Activated CD4-positive, alpha-beta T cell treated with anti-CD3 and anti-CD28 coated beads, Interleukin-10, Interleukin-2, amounts not matched to agents 100 ng/mL and 50 ng/mL, durations not matched to agents 16 hours and 8 hours (primary cell): Measurements from ENCODE around the gene ACOX2.

Experiments
- DNase-seq: peaks from one replicate; pipeline ENCODE4 v3.0.0-alpha.2; 2020

The ACOX2 gene

GRCh38 chr3:58566398-58567250 is 29.6 kb upstream of the ACOX2 start:
- DNase-seq: no peak

- DNase-seq: no peak
Observed at GRCh38 chr3:58565621-58566397, 28.8 kb upstream of the ACOX2 start.

GRCh38 chr3:58564456-58565160 is 27.6 kb upstream of the ACOX2 start:
- no peak for DNase-seq

- DNase-seq: no peak
Observed at GRCh38 chr3:58564054-58564453, 27.1 kb upstream of the ACOX2 start.

GRCh38 chr3:58563386-58564035 is 26.5 kb upstream of the ACOX2 start:
- DNase-seq: no peak

- no peak for DNase-seq
Observed at GRCh38 chr3:58562498-58562897, 25.5 kb upstream of the ACOX2 start.

- DNase-seq: no peak
Observed at GRCh38 chr3:58560771-58561311, 23.9 kb upstream of the ACOX2 start.

GRCh38 chr3:58559586-58559985 is 22.6 kb upstream of the ACOX2 start:
- DNase-seq: no peak

- DNase-seq: no peak
Observed at GRCh38 chr3:58557491-58557890, 20.5 kb upstream of the ACOX2 start.

- no peak for DNase-seq
Observed at GRCh38 chr3:58556761-58557221, 19.8 kb upstream of the ACOX2 start.

- DNase-seq: no peak
Observed at GRCh38 chr3:58556001-58556400, 19.0 kb upstream of the ACOX2 start.

- DNase-seq: no peak
Observed at GRCh38 chr3:58555203-58555602, 18.2 kb upstream of the ACOX2 start.

- DNase-seq: no peak
Observed at GRCh38 chr3:58553003-58553402, 16.0 kb upstream of the ACOX2 start.

GRCh38 chr3:58551636-58552180 is 14.7 kb upstream of the ACOX2 start:
- no peak for DNase-seq

- no peak for DNase-seq
Observed at GRCh38 chr3:58544541-58544940, 7.6 kb upstream of the ACOX2 start.

GRCh38 chr3:58540176-58540858 is 3.3 kb upstream of the ACOX2 start:
- no peak for DNase-seq

- DNase-seq: no peak
Observed at GRCh38 chr3:58539626-58540025, 2.6 kb upstream of the ACOX2 start.

- DNase-seq: no peak
Observed at GRCh38 chr3:58537412-58538301, 667 bp upstream of the ACOX2 start.

GRCh38 chr3:58535531-58536500 is 1.2 kb downstream of the ACOX2 start:
- DNase-seq: no peak
